NCI-H345 treated with DMSO at 0.1 percent for 48 hours (cell line): ENCODE results near the gene TENT5A.
"Not testable (repeated sequence)": the region's sequence is repeated elsewhere in the genome, so short reads cannot be mapped to it uniquely, and the experiment has no call there.

Experiments used
- DNase-seq: peaks from one replicate; lab custom pipeline; 2025; ENCODE audit not compliant: unreplicated experiment; lab: John Stamatoyannopoulos, UW

Gene TENT5A

GRCh38 chr6:81751388-81752083 lies 945 bp downstream of the TENT5A start:
- no peak for DNase-seq

- no peak for DNase-seq
Measured at GRCh38 chr6:81750681-81751387, 1.6 kb downstream of the TENT5A start.

- DNase-seq, result no peak
Measured at GRCh38 chr6:81750200-81750599, 2.3 kb downstream of the TENT5A start.

GRCh38 chr6:81749707-81750106 lies 2.8 kb downstream of the TENT5A start:
- no peak for DNase-seq

GRCh38 chr6:81748994-81749393 lies 3.5 kb downstream of the TENT5A start:
- no peak for DNase-seq

GRCh38 chr6:81747327-81747726 lies 5.2 kb downstream of the TENT5A start:
- no peak for DNase-seq

- no peak for DNase-seq
Measured at GRCh38 chr6:81744131-81744530, 8.3 kb downstream of the TENT5A start.

GRCh38 chr6:81743649-81744048 lies 8.8 kb downstream of the TENT5A start:
- no peak for DNase-seq

GRCh38 chr6:81741689-81742088 lies 10.8 kb downstream of the TENT5A start:
- DNase-seq, result no peak

GRCh38 chr6:81740591-81740990 lies 11.9 kb downstream of the TENT5A start:
- not testable (repeated sequence) for DNase-seq

GRCh38 chr6:81739230-81740195 lies 13.0 kb downstream of the TENT5A start:
- DNase-seq, result no peak

GRCh38 chr6:81736428-81736827 lies 16.1 kb downstream of the TENT5A start:
- DNase-seq, result no peak

- DNase-seq, result no peak
Measured at GRCh38 chr6:81735756-81736380, 16.6 kb downstream of the TENT5A start.

- DNase-seq, result no peak
Measured at GRCh38 chr6:81734500-81735150, 17.9 kb downstream of the TENT5A start.

GRCh38 chr6:81734081-81734480 lies 18.4 kb downstream of the TENT5A start:
- DNase-seq, result no peak

GRCh38 chr6:81731814-81732213 lies 20.7 kb downstream of the TENT5A start:
- DNase-seq, result no peak

GRCh38 chr6:81727876-81728517 lies 24.5 kb downstream of the TENT5A start:
- DNase-seq, result no peak

- DNase-seq, result no peak
Measured at GRCh38 chr6:81725127-81725526, 27.4 kb downstream of the TENT5A start.

GRCh38 chr6:81722506-81723223 lies 29.8 kb downstream of the TENT5A start:
- no peak for DNase-seq
